SK-N-SH (cell line): ENCODE results near the gene PARD3B. TPM values are rescaled to one million over a fixed set of nuclear protein-coding genes. Genes with fewer than 3 reads are reported as not detected.

Source experiments
- CTCF ChIA-PET: fragments of 300-600, 350-600 bp; formaldehyde crosslinking; extraction: SDS; loops from one replicate; lab custom pipeline; 2021; lab: Yijun Ruan, JAX
- POLR2A ChIA-PET: fragments of 350-600 bp; sonication (Branson Sonifier 250); formaldehyde crosslinking; extraction: SDS; loops from one replicate; lab custom pipeline; 2020; ENCODE audit warnings: antibody characterized with exemption, inconsistent platforms; lab: Yijun Ruan, JAX
- DNase-seq: peaks from one replicate; pipeline ENCODE4 v3.0.0; 2012
- H2AFZ ChIP-seq: fragments of 200-600 bp; sonication (generic); 2 replicates; pipeline ENCODE4 v1.8.1; 2016; ENCODE audit warnings: antibody characterized with exemption, mild to moderate bottlenecking, low read depth
- H3F3A ChIP-seq: fragments of 200-600 bp; sonication (generic); replicated peaks from 2 replicates; pipeline ENCODE3; 2016; ENCODE audit warnings: antibody characterized with exemption, mild to moderate bottlenecking; ENCODE audit not compliant: insufficient read depth
- H3K27ac ChIP-seq, 2 experiments: fragments of 200-500 bp in 1 of 2; fragments of 200-600 bp in 1 of 2; sonication (Bioruptor generic) in 1 of 2; sonication (generic), shearing (Covaris generic) in 1 of 2; 2 replicates each; pipeline versions ENCODE4 v1.5.1 to v1.6.1; 2014 to 2016; ENCODE audit warnings: low read depth in 2 of 2, inconsistent platforms in 1 of 2, low read length in 1 of 2, mild to moderate bottlenecking in 1 of 2, mixed read lengths in 1 of 2
- H3K27me3 ChIP-seq: fragments of 200-600 bp; sonication (generic), shearing (Covaris generic); 2 replicates; pipeline ENCODE4 v1.6.1; 2016; ENCODE audit warnings: mixed run types; ENCODE audit not compliant: insufficient read depth
- H3K36me3 ChIP-seq, 2 experiments: fragments of 200-500 bp in 1 of 2; fragments of 200-600 bp in 1 of 2; sonication (Bioruptor generic) in 1 of 2; sonication (generic) in 1 of 2; replicated peaks in 1 of 2; 2 replicates each; pipeline versions ENCODE3 to v1.5.1; 2014 to 2016; ENCODE audit warnings: low read length in 1 of 2, mild to moderate bottlenecking in 1 of 2; ENCODE audit not compliant: insufficient read depth in 2 of 2, control insufficient read depth in 1 of 2
- H3K4me1 ChIP-seq, 2 experiments: fragments of 200-500 bp in 1 of 2; fragments of 200-600 bp in 1 of 2; sonication (Bioruptor generic) in 1 of 2; sonication (generic), shearing (Covaris generic) in 1 of 2; 2 replicates each; pipeline versions ENCODE4 v1.5.1 to v1.6.1; 2014 to 2016; ENCODE audit warnings: low read depth in 1 of 2, low read length in 1 of 2, mixed run types in 1 of 2; ENCODE audit not compliant: insufficient read depth in 2 of 2, control insufficient read depth in 1 of 2
- H3K4me2 ChIP-seq: fragments of 200-600 bp; sonication (generic), shearing (Covaris generic); 2 replicates; pipeline ENCODE4 v1.6.1; 2017; ENCODE audit warnings: mixed run types
- H3K4me3 ChIP-seq, 2 experiments: fragments of 200-500 bp in 1 of 2; fragments of 200-600 bp in 1 of 2; sonication (Bioruptor generic) in 1 of 2; sonication (generic), shearing (Covaris generic) in 1 of 2; 2 replicates each; pipeline versions ENCODE4 v1.5.1 to v1.8.1; 2014 to 2016; ENCODE audit warnings: low read depth in 2 of 2, inconsistent platforms in 1 of 2, low read length in 1 of 2, mild to moderate bottlenecking in 1 of 2, mixed read lengths in 1 of 2, moderate library complexity in 1 of 2
- H3K79me2 ChIP-seq: fragments of 200-600 bp; sonication (generic); 2 replicates; pipeline ENCODE4 v1.8.1; 2017; ENCODE audit warnings: mild to moderate bottlenecking; ENCODE audit not compliant: insufficient read depth
- H3K9ac ChIP-seq: fragments of 200-600 bp; sonication (generic); 2 replicates; pipeline ENCODE4 v1.6.1; 2017; ENCODE audit warnings: mixed run types
- H3K9me2 ChIP-seq: fragments of 200-600 bp; sonication (generic); 2 replicates; pipeline ENCODE4 v1.6.1; 2017; ENCODE audit warnings: mixed run types
- H3K9me3 ChIP-seq: fragments of 200-600 bp; sonication (generic); 2 replicates; pipeline ENCODE4 v1.6.1; 2017; ENCODE audit warnings: mixed run types, mild to moderate bottlenecking, moderate library complexity
- H4K20me1 ChIP-seq: fragments of 200-600 bp; sonication (generic); 2 replicates; pipeline ENCODE4 v1.6.1; 2017; ENCODE audit warnings: mild to moderate bottlenecking, mixed run types; ENCODE audit not compliant: insufficient read depth
- MEF2A ChIP-seq: IDR thresholded peaks from 2 replicates; pipeline ENCODE4 v1.4.0; 2012; ENCODE audit warnings: low read depth, borderline replicate concordance
- NFIC ChIP-seq: IDR thresholded peaks from 2 replicates; pipeline ENCODE4 v1.4.0; 2012; ENCODE audit warnings: borderline replicate concordance
- POLR2AphosphoS5 ChIP-seq: IDR thresholded peaks from 2 replicates; pipeline ENCODE4 v1.6.1; 2012; ENCODE audit warnings: low read depth, low read length
- RAD21 ChIP-seq: IDR thresholded peaks from 2 replicates; pipeline ENCODE4 v1.6.1; 2012; ENCODE audit warnings: mild to moderate bottlenecking, low read length
- RFX5 ChIP-seq: IDR thresholded peaks from 2 replicates; pipeline ENCODE4 v1.6.1; 2012; ENCODE audit warnings: mild to moderate bottlenecking, improper control_type of control experiment, low read length
- RXRA ChIP-seq: IDR thresholded peaks from 2 replicates; pipeline ENCODE4 v1.4.0; 2012; ENCODE audit warnings: low read depth, mild to moderate bottlenecking, borderline replicate concordance
- TCF12 ChIP-seq: IDR thresholded peaks from 2 replicates; pipeline ENCODE4 v1.4.0; 2012
- TEAD4 ChIP-seq: IDR thresholded peaks from 2 replicates; pipeline ENCODE4 v1.4.0; 2012; ENCODE audit warnings: mild to moderate bottlenecking, borderline replicate concordance; ENCODE audit not compliant: insufficient read depth
- YY1 ChIP-seq: IDR thresholded peaks from 2 replicates; pipeline ENCODE4 v1.4.0; 2012; ENCODE audit warnings: low read depth, mild to moderate bottlenecking
- WGBS: methylation state at CpG from one replicate; pipeline ENCODE4 v1.1.6; 2017; ENCODE audit warnings: low lambda C conversion rate; 5-methylcytosine and 5-hydroxymethylcytosine counted together
- polyA plus RNA-seq, 3 experiments: library from polyadenylated mRNA; depleted of rRNA; stranded (reverse); fragments of >200 nt; gene quantifications; 2 replicates each; pipeline ENCODE4 v1.2.3, GENCODE V29; 2012
- TF ChIP-seq, protein P1 (sequence below): IDR thresholded peaks from 2 replicates; pipeline ENCODE4 v1.6.1; 2012; ENCODE audit warnings: mild to moderate bottlenecking, low read depth, low read length, moderate library complexity
- TF ChIP-seq, protein P2 (sequence below): IDR thresholded peaks from 2 replicates; pipeline ENCODE4 v1.4.0; 2012; ENCODE audit warnings: low read depth, borderline replicate concordance
- TF ChIP-seq, protein P3 (sequence below): fragments of 150-350 bp; IDR thresholded peaks from 2 replicates; pipeline ENCODE4 v1.6.1; 2016; ENCODE audit warnings: mild to moderate bottlenecking, low read depth, low read length
- TF ChIP-seq, protein P4 (sequence below): IDR thresholded peaks from 2 replicates; pipeline ENCODE4 v1.4.0; 2012; ENCODE audit warnings: low read depth, borderline replicate concordance
- TF ChIP-seq, protein P5 (sequence below): fragments of 150-350 bp; IDR thresholded peaks from 2 replicates; pipeline ENCODE4 v1.6.1; 2017; ENCODE audit warnings: antibody characterized with exemption, low read length, low read depth, borderline replicate concordance
- TF ChIP-seq, protein P6 (sequence below): IDR thresholded peaks from 2 replicates; pipeline ENCODE4; 2012
- TF ChIP-seq, protein P7 (sequence below): fragments of 200-600 bp; sonication (generic); IDR thresholded peaks from 2 replicates; pipeline ENCODE4 v1.6.1; 2017; ENCODE audit warnings: antibody characterized with exemption, mild to moderate bottlenecking, moderate library complexity

PARD3B gene
- polyA plus RNA-seq, 1 of the 3 experiments (the other 2 are of a cell fraction): 0.87 TPM

DNA sequence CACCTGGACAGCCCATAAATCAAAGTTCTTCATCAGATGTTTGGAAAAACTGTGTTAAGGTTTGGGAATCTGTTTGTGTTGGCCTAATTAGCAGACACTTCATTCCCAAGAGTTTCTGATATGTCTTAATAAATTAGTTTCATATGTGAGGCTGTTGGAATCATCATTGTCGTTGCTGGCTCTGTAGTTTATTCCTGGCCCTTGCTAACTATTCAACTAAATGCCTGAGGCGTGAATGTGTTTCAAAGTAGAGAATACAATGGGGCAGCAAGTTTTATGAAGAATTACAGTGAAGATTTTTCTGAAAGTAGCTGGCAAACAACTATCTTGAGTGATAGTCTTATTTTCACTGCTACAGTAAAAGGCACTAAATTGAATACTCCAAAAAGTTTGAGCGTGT lies 141.1 kb downstream of the PARD3B start:
- no peaks in the 10 kb centered on the region for H3K9me2 ChIP-seq
- TF ChIP-seq MEF2A: no peak
- TF ChIP-seq, protein P1, sequence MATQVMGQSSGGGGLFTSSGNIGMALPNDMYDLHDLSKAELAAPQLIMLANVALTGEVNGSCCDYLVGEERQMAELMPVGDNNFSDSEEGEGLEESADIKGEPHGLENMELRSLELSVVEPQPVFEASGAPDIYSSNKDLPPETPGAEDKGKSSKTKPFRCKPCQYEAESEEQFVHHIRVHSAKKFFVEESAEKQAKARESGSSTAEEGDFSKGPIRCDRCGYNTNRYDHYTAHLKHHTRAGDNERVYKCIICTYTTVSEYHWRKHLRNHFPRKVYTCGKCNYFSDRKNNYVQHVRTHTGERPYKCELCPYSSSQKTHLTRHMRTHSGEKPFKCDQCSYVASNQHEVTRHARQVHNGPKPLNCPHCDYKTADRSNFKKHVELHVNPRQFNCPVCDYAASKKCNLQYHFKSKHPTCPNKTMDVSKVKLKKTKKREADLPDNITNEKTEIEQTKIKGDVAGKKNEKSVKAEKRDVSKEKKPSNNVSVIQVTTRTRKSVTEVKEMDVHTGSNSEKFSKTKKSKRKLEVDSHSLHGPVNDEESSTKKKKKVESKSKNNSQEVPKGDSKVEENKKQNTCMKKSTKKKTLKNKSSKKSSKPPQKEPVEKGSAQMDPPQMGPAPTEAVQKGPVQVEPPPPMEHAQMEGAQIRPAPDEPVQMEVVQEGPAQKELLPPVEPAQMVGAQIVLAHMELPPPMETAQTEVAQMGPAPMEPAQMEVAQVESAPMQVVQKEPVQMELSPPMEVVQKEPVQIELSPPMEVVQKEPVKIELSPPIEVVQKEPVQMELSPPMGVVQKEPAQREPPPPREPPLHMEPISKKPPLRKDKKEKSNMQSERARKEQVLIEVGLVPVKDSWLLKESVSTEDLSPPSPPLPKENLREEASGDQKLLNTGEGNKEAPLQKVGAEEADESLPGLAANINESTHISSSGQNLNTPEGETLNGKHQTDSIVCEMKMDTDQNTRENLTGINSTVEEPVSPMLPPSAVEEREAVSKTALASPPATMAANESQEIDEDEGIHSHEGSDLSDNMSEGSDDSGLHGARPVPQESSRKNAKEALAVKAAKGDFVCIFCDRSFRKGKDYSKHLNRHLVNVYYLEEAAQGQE: no peak
- no peak for TF ChIP-seq TEAD4
- TF ChIP-seq RXRA: no peak
- no peak for TF ChIP-seq RAD21
- TF ChIP-seq, protein P2, sequence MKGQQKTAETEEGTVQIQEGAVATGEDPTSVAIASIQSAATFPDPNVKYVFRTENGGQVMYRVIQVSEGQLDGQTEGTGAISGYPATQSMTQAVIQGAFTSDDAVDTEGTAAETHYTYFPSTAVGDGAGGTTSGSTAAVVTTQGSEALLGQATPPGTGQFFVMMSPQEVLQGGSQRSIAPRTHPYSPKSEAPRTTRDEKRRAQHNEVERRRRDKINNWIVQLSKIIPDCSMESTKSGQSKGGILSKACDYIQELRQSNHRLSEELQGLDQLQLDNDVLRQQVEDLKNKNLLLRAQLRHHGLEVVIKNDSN: no peak
- TF ChIP-seq, protein P3, sequence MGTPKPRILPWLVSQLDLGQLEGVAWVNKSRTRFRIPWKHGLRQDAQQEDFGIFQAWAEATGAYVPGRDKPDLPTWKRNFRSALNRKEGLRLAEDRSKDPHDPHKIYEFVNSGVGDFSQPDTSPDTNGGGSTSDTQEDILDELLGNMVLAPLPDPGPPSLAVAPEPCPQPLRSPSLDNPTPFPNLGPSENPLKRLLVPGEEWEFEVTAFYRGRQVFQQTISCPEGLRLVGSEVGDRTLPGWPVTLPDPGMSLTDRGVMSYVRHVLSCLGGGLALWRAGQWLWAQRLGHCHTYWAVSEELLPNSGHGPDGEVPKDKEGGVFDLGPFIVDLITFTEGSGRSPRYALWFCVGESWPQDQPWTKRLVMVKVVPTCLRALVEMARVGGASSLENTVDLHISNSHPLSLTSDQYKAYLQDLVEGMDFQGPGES: no peak
- no peak for TF ChIP-seq POLR2AphosphoS5
- TF ChIP-seq, protein P4, sequence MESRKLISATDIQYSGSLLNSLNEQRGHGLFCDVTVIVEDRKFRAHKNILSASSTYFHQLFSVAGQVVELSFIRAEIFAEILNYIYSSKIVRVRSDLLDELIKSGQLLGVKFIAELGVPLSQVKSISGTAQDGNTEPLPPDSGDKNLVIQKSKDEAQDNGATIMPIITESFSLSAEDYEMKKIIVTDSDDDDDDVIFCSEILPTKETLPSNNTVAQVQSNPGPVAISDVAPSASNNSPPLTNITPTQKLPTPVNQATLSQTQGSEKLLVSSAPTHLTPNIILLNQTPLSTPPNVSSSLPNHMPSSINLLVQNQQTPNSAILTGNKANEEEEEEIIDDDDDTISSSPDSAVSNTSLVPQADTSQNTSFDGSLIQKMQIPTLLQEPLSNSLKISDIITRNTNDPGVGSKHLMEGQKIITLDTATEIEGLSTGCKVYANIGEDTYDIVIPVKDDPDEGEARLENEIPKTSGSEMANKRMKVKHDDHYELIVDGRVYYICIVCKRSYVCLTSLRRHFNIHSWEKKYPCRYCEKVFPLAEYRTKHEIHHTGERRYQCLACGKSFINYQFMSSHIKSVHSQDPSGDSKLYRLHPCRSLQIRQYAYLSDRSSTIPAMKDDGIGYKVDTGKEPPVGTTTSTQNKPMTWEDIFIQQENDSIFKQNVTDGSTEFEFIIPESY: no peak
- TF ChIP-seq, protein P5, sequence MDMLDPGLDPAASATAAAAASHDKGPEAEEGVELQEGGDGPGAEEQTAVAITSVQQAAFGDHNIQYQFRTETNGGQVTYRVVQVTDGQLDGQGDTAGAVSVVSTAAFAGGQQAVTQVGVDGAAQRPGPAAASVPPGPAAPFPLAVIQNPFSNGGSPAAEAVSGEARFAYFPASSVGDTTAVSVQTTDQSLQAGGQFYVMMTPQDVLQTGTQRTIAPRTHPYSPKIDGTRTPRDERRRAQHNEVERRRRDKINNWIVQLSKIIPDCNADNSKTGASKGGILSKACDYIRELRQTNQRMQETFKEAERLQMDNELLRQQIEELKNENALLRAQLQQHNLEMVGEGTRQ: no peak
- no peak for TF ChIP-seq NFIC
- no peak for TF ChIP-seq TCF12
- no peak for TF ChIP-seq RFX5
- TF ChIP-seq, protein P6, sequence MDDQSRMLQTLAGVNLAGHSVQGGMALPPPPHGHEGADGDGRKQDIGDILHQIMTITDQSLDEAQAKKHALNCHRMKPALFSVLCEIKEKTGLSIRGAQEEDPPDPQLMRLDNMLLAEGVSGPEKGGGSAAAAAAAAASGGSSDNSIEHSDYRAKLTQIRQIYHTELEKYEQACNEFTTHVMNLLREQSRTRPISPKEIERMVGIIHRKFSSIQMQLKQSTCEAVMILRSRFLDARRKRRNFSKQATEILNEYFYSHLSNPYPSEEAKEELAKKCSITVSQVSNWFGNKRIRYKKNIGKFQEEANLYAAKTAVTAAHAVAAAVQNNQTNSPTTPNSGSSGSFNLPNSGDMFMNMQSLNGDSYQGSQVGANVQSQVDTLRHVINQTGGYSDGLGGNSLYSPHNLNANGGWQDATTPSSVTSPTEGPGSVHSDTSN: no peak
- no peak for TF ChIP-seq YY1
- TF ChIP-seq, protein P7, sequence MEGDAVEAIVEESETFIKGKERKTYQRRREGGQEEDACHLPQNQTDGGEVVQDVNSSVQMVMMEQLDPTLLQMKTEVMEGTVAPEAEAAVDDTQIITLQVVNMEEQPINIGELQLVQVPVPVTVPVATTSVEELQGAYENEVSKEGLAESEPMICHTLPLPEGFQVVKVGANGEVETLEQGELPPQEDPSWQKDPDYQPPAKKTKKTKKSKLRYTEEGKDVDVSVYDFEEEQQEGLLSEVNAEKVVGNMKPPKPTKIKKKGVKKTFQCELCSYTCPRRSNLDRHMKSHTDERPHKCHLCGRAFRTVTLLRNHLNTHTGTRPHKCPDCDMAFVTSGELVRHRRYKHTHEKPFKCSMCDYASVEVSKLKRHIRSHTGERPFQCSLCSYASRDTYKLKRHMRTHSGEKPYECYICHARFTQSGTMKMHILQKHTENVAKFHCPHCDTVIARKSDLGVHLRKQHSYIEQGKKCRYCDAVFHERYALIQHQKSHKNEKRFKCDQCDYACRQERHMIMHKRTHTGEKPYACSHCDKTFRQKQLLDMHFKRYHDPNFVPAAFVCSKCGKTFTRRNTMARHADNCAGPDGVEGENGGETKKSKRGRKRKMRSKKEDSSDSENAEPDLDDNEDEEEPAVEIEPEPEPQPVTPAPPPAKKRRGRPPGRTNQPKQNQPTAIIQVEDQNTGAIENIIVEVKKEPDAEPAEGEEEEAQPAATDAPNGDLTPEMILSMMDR: no peak
- TF ChIP-seq, all 33 proteins: peak for 0
- no peaks in the 10 kb centered on the region for H3K9me3 ChIP-seq
- DNase-seq: no peak
- CTCF ChIA-PET: interaction anchor here (1.5 kb wide), 1 partner anchor 12 kb away, joined by 6 read pairs; no protein-coding TSS in a partner anchor
- H3K4me3 ChIP-seq: no peak overlapping the region
- no peak overlapping the region for H3K4me2 ChIP-seq
- 73% methylated on average over 3 of the region's 3 CpGs for WGBS
- no peaks in the 10 kb centered on the region for H4K20me1 ChIP-seq
- H3K36me3 ChIP-seq: no peaks in the 10 kb centered on the region
- no peak overlapping the region for H3K9ac ChIP-seq
- peaks cover 0 to 3% of the 10 kb centered on the region in 2 experiments; a peak in 2 of 4 replicates for H3K4me1 ChIP-seq
- no peaks in the 10 kb centered on the region for H3K79me2 ChIP-seq
- no peaks in the 10 kb centered on the region for H3F3A ChIP-seq
- no peaks in the 10 kb centered on the region for H3K27me3 ChIP-seq
- H2AFZ ChIP-seq: no peak overlapping the region
- POLR2A ChIA-PET: no interaction called here
- H3K27ac ChIP-seq: no peak overlapping the region
